ENCODE measurements around the gene KRTAP19-5.

- TF ChIP-seq CTCF (IDR thresholded peaks at IDR 0.05) (no peak), POLR2A (IDR thresholded peaks at IDR 0.05; ENCODE audit: low read depth) (no peak), EP300 (IDR thresholded peaks at IDR 0.05) (no peak)
These were observed 15.8 kb downstream of the KRTAP19-5 start for GRCh38 chr21:30486180-30486579.
